A549 (cell line): ENCODE results near the gene CCDC154.

Experiments
- EP300 ChIP-seq, 2 experiments: fragments of >200 bp; sonication (Bioruptor Twin); formaldehyde crosslinking; IDR thresholded peaks; 2 replicates in 1 of 2; 3 replicates in 1 of 2; pipeline ENCODE4 v1.6.1; 2016 to 2017
- HMGXB4 ChIP-seq: fragments of 250-450 bp; sonication (Bioruptor Pico); IDR thresholded peaks from 2 replicates; pipeline ENCODE4 v1.5.0; 2021; ENCODE audit warnings: mild to moderate bottlenecking, moderate library complexity, borderline replicate concordance
- NFE2L2 ChIP-seq: fragments of 150-350 bp; conservative IDR thresholded peaks from 2 replicates; pipeline ENCODE4 v1.6.1; 2014; ENCODE audit warnings: low read length
- POLR2A ChIP-seq: IDR thresholded peaks from 2 replicates; pipeline ENCODE4 v1.6.1; 2012; ENCODE audit warnings: mild to moderate bottlenecking, low read length
- RAD21 ChIP-seq, 2 experiments: fragments of >200 bp in 1 of 2; sonication (Bioruptor Twin) in 1 of 2; formaldehyde crosslinking in 1 of 2; IDR thresholded peaks in 1 of 2; conservative IDR thresholded peaks in 1 of 2; 2 replicates in 1 of 2; 3 replicates in 1 of 2; pipeline ENCODE4 v1.6.1; 2012 to 2018; ENCODE audit warnings: inconsistent platforms in 1 of 2
- RFX5 ChIP-seq: fragments of 450-650 bp; IDR thresholded peaks from 2 replicates; pipeline ENCODE4 v1.7.1; 2014; ENCODE audit warnings: antibody characterized with exemption, mild to moderate bottlenecking, moderate library complexity
- RNF2 ChIP-seq: fragments of 200-600 bp; sonication (generic); IDR thresholded peaks from 2 replicates; pipeline ENCODE4 v1.6.1; 2016; ENCODE audit warnings: low read depth, mild to moderate bottlenecking, antibody characterized with exemption, moderate library complexity, borderline replicate concordance
- TF ChIP-seq, protein P1 (sequence below): fragments of >200 bp; sonication (Bioruptor Twin); formaldehyde crosslinking; IDR thresholded peaks from 3 replicates; pipeline ENCODE4 v1.5.1; 2016

DNA sequence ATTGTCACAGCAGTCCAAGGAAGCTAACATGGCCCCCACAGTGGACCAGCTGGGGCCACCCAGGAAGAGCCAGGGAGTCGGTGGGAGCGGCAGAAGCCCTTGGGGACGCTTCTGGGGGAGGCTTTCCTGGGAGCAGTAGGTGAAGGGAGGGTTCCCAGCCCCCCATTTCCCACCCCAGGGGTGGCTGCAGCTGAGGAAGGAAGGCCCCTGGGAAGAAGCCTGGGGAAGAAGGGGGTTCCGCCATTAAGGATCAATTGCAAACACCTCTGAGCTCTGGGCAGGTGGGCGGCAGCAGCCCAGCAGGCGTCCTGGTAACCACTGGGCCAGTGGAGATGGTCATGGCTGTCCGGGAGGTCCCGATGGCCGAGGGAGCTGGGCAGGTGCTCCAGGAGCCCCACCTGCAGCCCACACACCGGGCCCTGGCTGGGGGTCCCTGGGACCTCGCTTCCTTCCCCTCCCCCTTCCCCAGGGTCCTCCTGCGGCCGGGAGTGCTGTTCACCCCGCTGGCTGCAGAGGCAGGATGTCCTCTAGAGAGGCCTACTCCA, 14.1 kb downstream of the CCDC154 start:
- no peak for TF ChIP-seq RAD21 (conservative IDR thresholded peaks at IDR 0.05 in 1 of 2, IDR thresholded peaks at IDR 0.05 in 1 of 2)
- no peak for TF ChIP-seq NFE2L2
- TF ChIP-seq RNF2: no peak
- TF ChIP-seq HMGXB4 (CRISPR knock-in tag): no peak
- TF ChIP-seq, protein P1, sequence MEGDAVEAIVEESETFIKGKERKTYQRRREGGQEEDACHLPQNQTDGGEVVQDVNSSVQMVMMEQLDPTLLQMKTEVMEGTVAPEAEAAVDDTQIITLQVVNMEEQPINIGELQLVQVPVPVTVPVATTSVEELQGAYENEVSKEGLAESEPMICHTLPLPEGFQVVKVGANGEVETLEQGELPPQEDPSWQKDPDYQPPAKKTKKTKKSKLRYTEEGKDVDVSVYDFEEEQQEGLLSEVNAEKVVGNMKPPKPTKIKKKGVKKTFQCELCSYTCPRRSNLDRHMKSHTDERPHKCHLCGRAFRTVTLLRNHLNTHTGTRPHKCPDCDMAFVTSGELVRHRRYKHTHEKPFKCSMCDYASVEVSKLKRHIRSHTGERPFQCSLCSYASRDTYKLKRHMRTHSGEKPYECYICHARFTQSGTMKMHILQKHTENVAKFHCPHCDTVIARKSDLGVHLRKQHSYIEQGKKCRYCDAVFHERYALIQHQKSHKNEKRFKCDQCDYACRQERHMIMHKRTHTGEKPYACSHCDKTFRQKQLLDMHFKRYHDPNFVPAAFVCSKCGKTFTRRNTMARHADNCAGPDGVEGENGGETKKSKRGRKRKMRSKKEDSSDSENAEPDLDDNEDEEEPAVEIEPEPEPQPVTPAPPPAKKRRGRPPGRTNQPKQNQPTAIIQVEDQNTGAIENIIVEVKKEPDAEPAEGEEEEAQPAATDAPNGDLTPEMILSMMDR: no peak
- no peak for TF ChIP-seq RFX5
- no peak for TF ChIP-seq EP300 (IDR thresholded peaks at IDR 0.05)
- TF ChIP-seq POLR2A: no peak
